Uterus (tissue), 4 donors: ENCODE data around the gene FGF7. TPM values are rescaled to one million over a fixed set of nuclear protein-coding genes. Genes with fewer than 3 reads are reported as not detected.

Experiments used
- DNase-seq, 2 donors: peaks; one replicate each; pipeline ENCODE4 v3.0.0-alpha.2; 2019 to 2020
- H3K27ac ChIP-seq, 2 donors: fragments of 200-600 bp; sonication (generic); 1 replicate in 1 of 2; 2 replicates in 1 of 2; pipeline ENCODE4 v1.5.1; 2016 to 2018
- H3K27me3 ChIP-seq, 2 donors: fragments of 200-600 bp; sonication (generic); one replicate each; pipeline ENCODE4 v1.5.1; 2018 to 2019; ENCODE audit warnings: control low read depth in 1 of 2
- H3K36me3 ChIP-seq, 2 donors: fragments of 200-600 bp; sonication (generic); one replicate each; pipeline ENCODE4 v1.5.1; 2019; ENCODE audit warnings: control low read depth in 1 of 2
- H3K4me1 ChIP-seq, 2 donors: fragments of 200-600 bp; sonication (generic); one replicate each; pipeline ENCODE4 v1.5.1; 2018 to 2019; ENCODE audit warnings: control low read depth in 1 of 2
- H3K4me3 ChIP-seq, 2 donors: fragments of 200-600 bp; sonication (generic); 1 replicate in 1 of 2; 2 replicates in 1 of 2; pipeline ENCODE4 v1.5.1; 2018 to 2019; ENCODE audit warnings: mild to moderate bottlenecking in 1 of 2
- H3K9me3 ChIP-seq, 2 donors: fragments of 200-600 bp; sonication (generic); one replicate each; pipeline ENCODE4 v1.5.1; 2019; ENCODE audit warnings: control low read depth in 1 of 2
- CTCF ChIP-seq, 4 experiments: fragments of 200-600 bp in 2 of 4; fragments of 450-650 bp in 2 of 4; sonication (generic) in 2 of 4; IDR thresholded peaks; one replicate each; pipeline ENCODE4 v1.5.1; 2016 to 2019; ENCODE audit warnings: antibody characterized with exemption in 4 of 4, mild to moderate bottlenecking in 2 of 4, moderate library complexity in 1 of 4
- POLR2A ChIP-seq, 2 donors: fragments of 450-650 bp; IDR thresholded peaks; one replicate each; pipeline ENCODE4 v1.6.1; 2016; ENCODE audit warnings: antibody characterized with exemption in 2 of 2, mild to moderate bottlenecking in 1 of 2, moderate library complexity in 1 of 2
- intact Hi-C: fragments of 100-400 bp; cut with DNase I; formaldehyde crosslinking; loops from one replicate; pipeline ENCODE4 v1.15.1; 2023; ENCODE audit warnings: low total_unique reads
- total RNA-seq, 4 donors: library from RNA; depleted of rRNA in 3 of 4; stranded (reverse); fragments of >200 nt in 3 of 4; gene quantifications; one replicate each; pipeline versions ENCODE4 v1.1.0 to v1.2.4, GENCODE V29; 2014 to 2023
- donor health status: DM: yes; HTN: yes; CAD: no.

FGF7 gene
- total RNA-seq, 4 donors from 2014 or later, result 57.6 to 137 (median 102) TPM

- H3K4me3 ChIP-seq, result no peak overlapping the region
- no peaks in the 10 kb centered on the region for H3K9me3 ChIP-seq
- no peaks in the 10 kb centered on the region for H3K36me3 ChIP-seq
- no peak for DNase-seq
- TF ChIP-seq POLR2A (IDR thresholded peaks at IDR 0.05) (no peak), CTCF (IDR thresholded peaks at IDR 0.05) (no peak)
- H3K4me1 ChIP-seq, result no peaks in the 10 kb centered on the region
- no peaks in the 10 kb centered on the region for H3K27me3 ChIP-seq
- intact Hi-C loops, result no loop called here
- no peak overlapping the region for H3K27ac ChIP-seq
Measured at GRCh38 chr15:49492151-49492550, 69.1 kb downstream of the FGF7 start.

- no peak for DNase-seq
- Histone ChIP-seq H3K4me1 (no peaks in the 10 kb centered on the region), H3K27me3 (no peaks in the 10 kb centered on the region), H3K36me3 (no peaks in the 10 kb centered on the region), H3K4me3 (no peak overlapping the region), H3K9me3 (no peaks in the 10 kb centered on the region), H3K27ac (no peak overlapping the region)
- TF ChIP-seq CTCF (IDR thresholded peaks at IDR 0.05) (no peak), POLR2A (IDR thresholded peaks at IDR 0.05) (no peak)
- intact Hi-C loops, result no loop called here
Measured at GRCh38 chr15:49492830-49493229, 69.8 kb downstream of the FGF7 start.

GRCh38 chr15:49494842-49495241, 71.8 kb downstream of the FGF7 start:
- intact Hi-C loops, result no loop called here
- Histone ChIP-seq H3K9me3 (no peaks in the 10 kb centered on the region), H3K4me1 (no peaks in the 10 kb centered on the region), H3K36me3 (no peaks in the 10 kb centered on the region), H3K4me3 (no peak overlapping the region), H3K27me3 (no peaks in the 10 kb centered on the region), H3K27ac (no peak overlapping the region)
- DNase-seq, result no peak
- TF ChIP-seq CTCF (IDR thresholded peaks at IDR 0.05), result no peak
- TF ChIP-seq POLR2A (IDR thresholded peaks at IDR 0.05), result no peak

GRCh38 chr15:49495993-49496753, 73.1 kb downstream of the FGF7 start:
- Histone ChIP-seq H3K36me3 (no peaks in the 10 kb centered on the region), H3K4me3 (no peak overlapping the region), H3K27me3 (no peaks in the 10 kb centered on the region), H3K27ac (peak overlapping the region in 1 of 2 donors; percentile 34), H3K9me3 (no peaks in the 10 kb centered on the region), H3K4me1 (no peaks in the 10 kb centered on the region)
- DNase-seq, result no peak
- TF ChIP-seq CTCF (IDR thresholded peaks at IDR 0.05) (no peak), POLR2A (IDR thresholded peaks at IDR 0.05) (no peak)
- intact Hi-C loops, result no loop called here

- no peaks in the 10 kb centered on the region for H3K4me1 ChIP-seq
- peaks cover 0 to 3% of the 10 kb centered on the region in 2 donors for H3K36me3 ChIP-seq
- H3K9me3 ChIP-seq, result no peaks in the 10 kb centered on the region
- H3K4me3 ChIP-seq, result no peak overlapping the region
- no peak for DNase-seq
- H3K27ac ChIP-seq, result no peak overlapping the region
- intact Hi-C loops, result no loop called here
- no peak for TF ChIP-seq CTCF (IDR thresholded peaks at IDR 0.05)
- no peak for TF ChIP-seq POLR2A (IDR thresholded peaks at IDR 0.05)
- H3K27me3 ChIP-seq, result no peaks in the 10 kb centered on the region
Measured at GRCh38 chr15:49501586-49501985, 78.5 kb downstream of the FGF7 start.
